Fibroblast of lung (primary cell): Measurements from ENCODE around the gene GPR108.
"Not testable (repeated sequence)": the region's sequence is repeated elsewhere in the genome, so short reads cannot be mapped to it uniquely, and the experiment has no call there.

Experiments
- EZH2 ChIP-seq: IDR thresholded peaks from 2 replicates; pipeline ENCODE4 v1.5.1; 2012; ENCODE audit warnings: low read length, control low read depth, mild to moderate bottlenecking; ENCODE audit errors: missing control alignments
- TF ChIP-seq, protein P1 (sequence below), 2 donors: IDR thresholded peaks in 1 of 2; conservative IDR thresholded peaks in 1 of 2; 1 replicate in 1 of 2; 2 replicates in 1 of 2; pipeline ENCODE4 v1.5.1; 2011 to 2012; ENCODE audit warnings: low read length in 2 of 2, control low read depth in 1 of 2, inconsistent platforms in 1 of 2, low read depth in 1 of 2, mild to moderate bottlenecking in 1 of 2

DNA sequence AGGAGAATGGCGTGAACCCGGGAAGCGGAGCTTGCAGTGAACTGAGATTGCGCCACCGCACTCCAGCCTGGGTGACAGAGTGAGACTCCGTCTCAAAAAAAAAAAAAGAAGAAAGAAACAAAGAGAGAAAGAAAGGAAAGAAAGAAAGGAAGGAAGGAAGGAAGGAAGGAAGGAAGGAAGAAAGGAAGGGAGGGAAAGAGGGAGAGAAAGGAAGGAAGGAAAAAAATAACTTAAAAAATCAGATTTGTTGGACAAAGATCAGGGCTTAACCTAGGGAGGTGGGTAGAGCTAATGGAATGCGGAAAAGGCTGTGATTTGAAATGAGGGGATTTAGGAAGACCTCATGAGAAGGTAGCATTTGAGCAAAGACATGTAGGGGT lies 34.3 kb upstream of the GPR108 start:
- TF ChIP-seq, protein P1, sequence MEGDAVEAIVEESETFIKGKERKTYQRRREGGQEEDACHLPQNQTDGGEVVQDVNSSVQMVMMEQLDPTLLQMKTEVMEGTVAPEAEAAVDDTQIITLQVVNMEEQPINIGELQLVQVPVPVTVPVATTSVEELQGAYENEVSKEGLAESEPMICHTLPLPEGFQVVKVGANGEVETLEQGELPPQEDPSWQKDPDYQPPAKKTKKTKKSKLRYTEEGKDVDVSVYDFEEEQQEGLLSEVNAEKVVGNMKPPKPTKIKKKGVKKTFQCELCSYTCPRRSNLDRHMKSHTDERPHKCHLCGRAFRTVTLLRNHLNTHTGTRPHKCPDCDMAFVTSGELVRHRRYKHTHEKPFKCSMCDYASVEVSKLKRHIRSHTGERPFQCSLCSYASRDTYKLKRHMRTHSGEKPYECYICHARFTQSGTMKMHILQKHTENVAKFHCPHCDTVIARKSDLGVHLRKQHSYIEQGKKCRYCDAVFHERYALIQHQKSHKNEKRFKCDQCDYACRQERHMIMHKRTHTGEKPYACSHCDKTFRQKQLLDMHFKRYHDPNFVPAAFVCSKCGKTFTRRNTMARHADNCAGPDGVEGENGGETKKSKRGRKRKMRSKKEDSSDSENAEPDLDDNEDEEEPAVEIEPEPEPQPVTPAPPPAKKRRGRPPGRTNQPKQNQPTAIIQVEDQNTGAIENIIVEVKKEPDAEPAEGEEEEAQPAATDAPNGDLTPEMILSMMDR (conservative IDR thresholded peaks at IDR 0.05 in 1 of 2, IDR thresholded peaks at IDR 0.05 in 1 of 2; ENCODE audit: low read depth in 1 of 2, low read length in 2 of 2) = not testable (repeated sequence)
- not testable (repeated sequence) for TF ChIP-seq EZH2
